ENCODE measurements around the gene AVL9. TPM values are rescaled to one million over a fixed set of nuclear protein-coding genes. Genes with fewer than 3 reads are reported as not detected.
"Not testable (repeated sequence)": the region's sequence is repeated elsewhere in the genome, so short reads cannot be mapped to it uniquely, and the experiment has no call there.

The AVL9 gene
- total RNA-seq, 2 donors from 2014 or later = 21.9 to 27.8 TPM

DNA sequence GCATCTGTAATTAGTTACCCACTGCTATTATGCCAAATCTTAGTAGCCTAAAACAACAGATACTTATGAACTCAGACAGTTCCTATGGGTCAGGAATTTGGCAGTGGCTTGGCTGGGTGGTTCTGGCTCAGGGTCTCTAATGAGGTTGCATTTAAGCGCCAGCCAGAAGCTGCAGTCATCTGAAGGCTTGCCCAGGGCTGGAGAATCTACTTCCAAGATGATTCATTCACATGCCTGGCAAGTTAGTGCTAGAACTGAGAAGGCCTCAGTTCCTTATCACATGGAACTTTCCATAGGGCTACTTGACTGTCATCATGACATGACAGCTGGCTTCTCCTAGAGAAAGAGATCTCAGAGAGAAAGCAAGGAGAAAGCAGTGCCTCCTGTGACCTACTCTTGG, 121.3 kb downstream of the AVL9 start:
- TF ChIP-seq POLR2A (IDR thresholded peaks at IDR 0.05) = no peak
- TF ChIP-seq POLR2AphosphoS5 (IDR thresholded peaks at IDR 0.05) = no peak
- TF ChIP-seq, protein P1, sequence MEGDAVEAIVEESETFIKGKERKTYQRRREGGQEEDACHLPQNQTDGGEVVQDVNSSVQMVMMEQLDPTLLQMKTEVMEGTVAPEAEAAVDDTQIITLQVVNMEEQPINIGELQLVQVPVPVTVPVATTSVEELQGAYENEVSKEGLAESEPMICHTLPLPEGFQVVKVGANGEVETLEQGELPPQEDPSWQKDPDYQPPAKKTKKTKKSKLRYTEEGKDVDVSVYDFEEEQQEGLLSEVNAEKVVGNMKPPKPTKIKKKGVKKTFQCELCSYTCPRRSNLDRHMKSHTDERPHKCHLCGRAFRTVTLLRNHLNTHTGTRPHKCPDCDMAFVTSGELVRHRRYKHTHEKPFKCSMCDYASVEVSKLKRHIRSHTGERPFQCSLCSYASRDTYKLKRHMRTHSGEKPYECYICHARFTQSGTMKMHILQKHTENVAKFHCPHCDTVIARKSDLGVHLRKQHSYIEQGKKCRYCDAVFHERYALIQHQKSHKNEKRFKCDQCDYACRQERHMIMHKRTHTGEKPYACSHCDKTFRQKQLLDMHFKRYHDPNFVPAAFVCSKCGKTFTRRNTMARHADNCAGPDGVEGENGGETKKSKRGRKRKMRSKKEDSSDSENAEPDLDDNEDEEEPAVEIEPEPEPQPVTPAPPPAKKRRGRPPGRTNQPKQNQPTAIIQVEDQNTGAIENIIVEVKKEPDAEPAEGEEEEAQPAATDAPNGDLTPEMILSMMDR (IDR thresholded peaks at IDR 0.05) = no peak
- intact Hi-C loops (cut with DNase I) = no loop called here
- WGBS = 80% methylated on average over 1 of the region's 1 CpG

GRCh38 chr7:32618470-32618869, 123.2 kb downstream of the AVL9 start:
- H3K27ac ChIP-seq = no peak overlapping the region
- no peak for TF ChIP-seq POLR2A (IDR thresholded peaks at IDR 0.05)
- no peak for TF ChIP-seq POLR2AphosphoS5 (IDR thresholded peaks at IDR 0.05)
- TF ChIP-seq, protein P1 (IDR thresholded peaks at IDR 0.05) = no peak
- H3K9me3 ChIP-seq = no peaks in the 10 kb centered on the region
- WGBS = 59% methylated on average over 2 of the region's 2 CpGs
- no peaks in the 10 kb centered on the region for H3K27me3 ChIP-seq (replicated peaks; ENCODE audit: insufficient read depth)
- no peak overlapping the region for H3K4me3 ChIP-seq
- intact Hi-C loops (cut with DNase I) = no loop called here
- DNase-seq (ENCODE audit: low spot score) = no peak
- no peaks in the 10 kb centered on the region for H3K4me1 ChIP-seq (replicated peaks)
- no peaks in the 10 kb centered on the region for H3K36me3 ChIP-seq

More for the DNA sequence above, 121.3 kb downstream of the AVL9 start:
- Histone ChIP-seq H3K36me3 (no peaks in the 10 kb centered on the region), H3K27me3 (replicated peaks; ENCODE audit: insufficient read depth) (no peaks in the 10 kb centered on the region), H3K9me3 (no peaks in the 10 kb centered on the region), H3K27ac (no peak overlapping the region), H3K4me1 (replicated peaks) (no peaks in the 10 kb centered on the region), H3K4me3 (no peak overlapping the region)
- no peak for DNase-seq (ENCODE audit: low spot score)

GRCh38 chr7:32618987-32619386, 123.7 kb downstream of the AVL9 start:
- 91% methylated on average over 4 of the region's 4 CpGs for WGBS
- Histone ChIP-seq H3K9me3 (no peaks in the 10 kb centered on the region), H3K4me1 (replicated peaks) (no peaks in the 10 kb centered on the region), H3K4me3 (no peak overlapping the region), H3K36me3 (no peaks in the 10 kb centered on the region), H3K27ac (no peak overlapping the region), H3K27me3 (replicated peaks; ENCODE audit: insufficient read depth) (no peaks in the 10 kb centered on the region)
- no peak for DNase-seq (ENCODE audit: low spot score)
- intact Hi-C loops (cut with DNase I) = no loop called here
- TF ChIP-seq POLR2AphosphoS5 (IDR thresholded peaks at IDR 0.05) = no peak
- no peak for TF ChIP-seq POLR2A (IDR thresholded peaks at IDR 0.05)
- TF ChIP-seq, protein P1 (IDR thresholded peaks at IDR 0.05) = no peak

GRCh38 chr7:32619416-32619815, 124.1 kb downstream of the AVL9 start:
- H3K27ac ChIP-seq; H3K36me3 ChIP-seq; H3K4me3 ChIP-seq; DNase-seq (ENCODE audit: low spot score); H3K27me3 ChIP-seq (replicated peaks; ENCODE audit: insufficient read depth); intact Hi-C loops (cut with DNase I); H3K4me1 ChIP-seq (replicated peaks); H3K9me3 ChIP-seq: not testable (repeated sequence)
- 78% methylated on average over 1 of the region's 1 CpG for WGBS

DNA sequence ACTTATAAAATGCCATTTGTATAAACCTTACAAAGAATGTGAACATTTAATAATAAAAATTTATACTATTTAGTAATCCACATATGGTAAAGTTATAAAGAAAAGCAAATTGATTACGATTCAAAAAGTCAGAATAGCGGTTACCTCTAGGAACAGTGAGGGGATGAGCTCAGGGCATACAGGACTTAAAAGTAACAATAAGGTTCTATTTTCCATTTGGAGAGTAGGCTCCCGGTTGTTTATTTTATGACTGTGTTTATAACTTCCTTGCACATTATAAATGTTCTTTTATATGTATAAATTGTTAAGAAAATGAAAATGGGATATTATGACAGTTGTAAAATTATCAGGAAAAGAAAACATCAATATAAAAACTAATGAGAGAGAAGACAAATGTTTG, 135.7 kb downstream of the AVL9 start:
- H3K27ac ChIP-seq = no peak overlapping the region
- no peak overlapping the region for H3K4me3 ChIP-seq
- no peak for DNase-seq (ENCODE audit: low spot score)
- WGBS = 39% methylated on average over 3 of the region's 3 CpGs
- H3K9me3 ChIP-seq = no peaks in the 10 kb centered on the region
- intact Hi-C loops (cut with DNase I) = no loop called here
- TF ChIP-seq POLR2A (IDR thresholded peaks at IDR 0.05) (no peak), POLR2AphosphoS5 (IDR thresholded peaks at IDR 0.05) (no peak)
- TF ChIP-seq, protein P1 (IDR thresholded peaks at IDR 0.05) = no peak
- no peaks in the 10 kb centered on the region for H3K27me3 ChIP-seq (replicated peaks; ENCODE audit: insufficient read depth)
- H3K4me1 ChIP-seq (replicated peaks) = no peaks in the 10 kb centered on the region
- H3K36me3 ChIP-seq = no peaks in the 10 kb centered on the region

DNA sequence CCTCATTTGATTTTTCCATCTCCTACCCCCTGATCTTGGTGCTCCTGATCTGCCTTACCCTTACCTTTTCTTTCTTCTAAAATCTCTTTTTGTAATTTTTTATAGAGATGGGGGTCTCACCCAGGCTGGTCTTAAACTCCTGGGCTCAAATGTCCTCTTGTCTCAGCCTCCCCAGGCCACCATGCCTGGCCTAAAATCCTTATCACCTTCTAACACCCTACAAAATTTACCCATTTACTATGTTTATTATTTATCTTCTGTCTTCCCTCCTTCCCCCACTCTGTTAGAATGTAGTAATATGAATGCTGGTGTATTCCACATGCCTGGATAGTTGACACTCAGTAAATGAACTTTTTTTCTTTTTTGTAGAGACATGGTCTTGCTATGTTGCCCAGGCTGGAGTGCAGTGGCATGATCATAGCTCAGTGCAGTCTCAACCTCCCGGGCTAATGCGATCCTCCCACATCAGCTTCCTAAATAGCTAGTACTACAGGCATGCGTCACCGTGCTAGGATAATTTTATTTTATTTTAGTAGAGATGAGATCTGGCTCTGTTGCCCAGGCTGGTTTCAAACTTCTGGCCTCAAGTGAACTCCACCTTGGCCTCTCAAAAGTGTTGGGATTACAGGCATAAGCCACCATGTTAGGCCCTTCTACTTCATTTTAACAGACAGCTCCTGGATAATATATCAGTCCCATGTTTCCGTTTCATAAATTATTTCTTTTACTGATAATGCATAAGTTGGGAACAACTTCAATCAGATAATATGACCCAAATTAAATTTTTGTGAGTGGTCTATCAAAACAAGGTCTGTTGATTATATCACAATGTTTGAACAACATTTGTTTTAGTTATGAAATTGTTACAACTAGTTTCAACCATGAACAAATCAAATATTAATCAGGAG, 136.6 kb downstream of the AVL9 start:
- H3K27me3 ChIP-seq (replicated peaks; ENCODE audit: insufficient read depth); H3K36me3 ChIP-seq; H3K9me3 ChIP-seq; H3K4me3 ChIP-seq; intact Hi-C loops (cut with DNase I); DNase-seq (ENCODE audit: low spot score); H3K4me1 ChIP-seq (replicated peaks); H3K27ac ChIP-seq: not testable (repeated sequence)
- WGBS = 88% methylated on average over 5 of the region's 5 CpGs

DNA sequence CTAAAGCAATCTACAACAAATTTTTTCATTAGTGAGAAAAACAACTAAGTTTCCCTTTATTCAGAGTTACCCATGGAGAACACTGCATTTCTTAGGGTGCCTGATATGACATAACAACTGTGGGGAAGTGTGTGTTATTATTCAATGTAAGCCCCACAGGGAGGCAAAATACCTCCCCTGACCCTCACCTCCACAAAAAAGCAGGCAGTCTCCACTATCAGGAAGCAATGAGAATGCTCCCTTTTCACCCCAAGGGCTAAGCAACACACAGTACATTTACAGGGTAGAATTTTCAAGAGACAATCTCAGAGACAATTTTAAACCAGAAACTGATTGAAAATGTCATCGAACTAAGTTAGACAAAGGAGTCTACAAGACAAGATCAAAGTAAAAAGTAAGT, 138.2 kb downstream of the AVL9 start:
- intact Hi-C loops (cut with DNase I); H3K4me3 ChIP-seq; H3K27ac ChIP-seq; H3K9me3 ChIP-seq; H3K36me3 ChIP-seq; H3K4me1 ChIP-seq (replicated peaks); H3K27me3 ChIP-seq (replicated peaks; ENCODE audit: insufficient read depth); DNase-seq (ENCODE audit: low spot score): not testable (repeated sequence)
- WGBS = no CpG with 5 or more reads among the region's 1 CpG

DNA sequence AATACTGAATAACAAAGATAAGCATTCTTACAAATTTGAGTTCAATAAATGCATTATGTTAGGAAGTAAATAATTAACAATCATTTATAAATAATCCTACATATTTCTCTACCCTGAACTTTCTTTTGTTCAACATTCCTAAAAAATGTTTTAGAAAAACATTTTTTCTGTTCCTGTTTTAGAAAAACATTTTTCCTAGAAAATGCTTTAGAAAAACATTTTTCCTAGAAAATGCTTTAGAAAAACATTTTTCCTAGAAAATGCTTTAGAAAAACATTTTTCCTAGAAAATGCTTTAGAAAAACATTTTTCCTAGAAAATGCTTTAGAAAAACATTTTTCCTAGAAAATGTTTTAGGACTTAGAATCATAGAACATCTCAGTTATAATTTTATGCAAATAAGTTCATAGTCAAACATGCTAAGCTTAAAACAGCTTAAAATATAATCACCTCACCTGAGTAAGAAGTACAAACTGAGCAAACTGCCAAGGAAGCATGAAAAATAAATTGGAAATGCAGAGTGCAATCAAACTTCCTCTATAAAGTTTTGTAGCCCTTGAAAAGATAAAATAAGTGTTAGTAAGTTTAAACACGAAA, 139.6 kb downstream of the AVL9 start:
- H3K27ac ChIP-seq; H3K27me3 ChIP-seq (replicated peaks; ENCODE audit: insufficient read depth); H3K9me3 ChIP-seq; intact Hi-C loops (cut with DNase I); H3K4me3 ChIP-seq; H3K36me3 ChIP-seq; H3K4me1 ChIP-seq (replicated peaks); DNase-seq (ENCODE audit: low spot score): not testable (repeated sequence)
- 59% methylated on average over 1 of the region's 1 CpG for WGBS
